WTC11 (cell line): ENCODE measurements around the gene BCORL1.

Experiments
- CREM ChIP-seq: sonication (generic); formaldehyde crosslinking; IDR thresholded peaks from 2 replicates; pipeline ENCODE4 v1.8.1; 2022; ENCODE audit warnings: mild to moderate bottlenecking, missing genetic modification reagents, moderate library complexity
- JUN ChIP-seq: sonication (generic); formaldehyde crosslinking; IDR thresholded peaks from 2 replicates; pipeline ENCODE4 v1.8.0; 2023; ENCODE audit warnings: mild to moderate bottlenecking, missing genetic modification reagents
- SP1 ChIP-seq: sonication (generic); formaldehyde crosslinking; conservative IDR thresholded peaks from 2 replicates; pipeline ENCODE4 v1.8.1; 2022; ENCODE audit warnings: missing genetic modification reagents

- TF ChIP-seq SP1 (CRISPR knock-in tag) (no peak), JUN (CRISPR knock-in tag) (no peak), CREM (CRISPR knock-in tag) (no peak)
Measured at GRCh38 chrX:130082244-130083106, 100.0 kb downstream of the BCORL1 start.
